T-helper 1 cell (primary cell): ENCODE measurements around the gene ASB11.
"Not testable (repeated sequence)": the region's sequence is repeated elsewhere in the genome, so short reads cannot be mapped to it uniquely, and the experiment has no call there.

Source experiments
- DNase-seq, 5 donors: peaks; one replicate each; pipeline ENCODE4 v3.0.0-alpha.2; 2012 to 2020

Gene ASB11

GRCh38 chrX:15305899-15306298 lies 9.5 kb downstream of the ASB11 start:
- DNase-seq: not testable (repeated sequence)

GRCh38 chrX:15301924-15302323 lies 13.5 kb downstream of the ASB11 start:
- DNase-seq: peak in 1 of 5 donors; percentile 26

DNA sequence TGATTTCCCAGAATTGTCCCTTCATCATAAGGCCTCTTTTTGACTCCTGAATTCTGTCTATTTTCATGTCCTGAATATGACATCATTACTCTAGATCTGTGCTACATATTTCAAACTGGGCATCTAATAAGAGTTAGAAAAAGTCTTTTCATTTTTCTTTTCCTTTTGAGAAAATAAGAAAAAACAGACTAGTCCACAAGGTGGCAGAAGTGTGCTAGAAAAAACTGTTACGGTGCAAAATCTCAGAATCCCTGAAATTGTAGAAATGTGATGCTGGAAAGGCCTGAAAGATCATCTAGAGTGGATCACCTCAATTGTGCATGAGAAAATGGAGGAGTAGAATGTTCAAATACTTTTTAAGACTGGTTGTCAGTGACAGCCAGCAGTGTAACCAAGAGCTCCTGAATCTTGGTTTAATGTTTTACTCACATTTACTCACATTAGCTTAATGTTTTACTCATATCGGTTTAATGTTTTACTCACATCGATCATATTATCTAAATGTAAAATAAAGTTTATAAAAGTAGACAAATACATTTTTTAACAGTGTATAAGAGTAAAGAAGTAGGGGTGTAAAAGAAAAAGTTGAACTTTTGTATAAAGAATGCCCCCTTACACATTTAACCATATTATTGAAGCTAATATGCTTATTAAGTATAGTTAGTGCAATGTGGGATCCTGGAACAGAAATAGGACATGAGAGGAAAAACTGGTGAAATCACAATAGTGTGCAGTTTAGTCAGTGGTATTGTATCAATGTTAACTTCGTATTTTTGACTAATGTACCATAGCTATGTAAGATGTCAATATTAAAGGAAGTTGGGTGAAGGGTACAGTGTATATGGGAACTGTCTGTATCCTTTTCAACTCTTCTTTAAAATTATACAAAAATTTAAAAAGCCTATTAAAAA lies 15.2 kb downstream of the ASB11 start:
- DNase-seq: no peak

DNA sequence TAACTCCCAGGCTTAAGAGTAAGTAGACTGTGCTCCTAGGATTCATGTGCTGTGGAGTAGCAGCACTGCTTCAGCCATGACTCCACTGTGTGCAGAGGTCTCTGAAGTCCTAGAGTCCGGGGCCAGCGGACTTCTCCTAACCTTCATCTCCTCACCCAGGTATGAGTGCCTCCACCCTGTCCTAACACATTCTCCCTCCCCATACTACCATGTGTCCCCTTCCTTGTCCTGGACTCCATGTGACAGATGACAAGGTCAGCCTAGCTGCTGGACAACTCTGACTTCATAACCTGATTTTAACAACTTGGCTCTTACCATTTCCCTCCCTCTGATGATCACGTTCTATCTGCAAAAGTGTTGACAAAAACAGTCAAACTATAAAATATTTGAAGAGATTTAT lies 16.7 kb downstream of the ASB11 start:
- DNase-seq: no peak

DNA sequence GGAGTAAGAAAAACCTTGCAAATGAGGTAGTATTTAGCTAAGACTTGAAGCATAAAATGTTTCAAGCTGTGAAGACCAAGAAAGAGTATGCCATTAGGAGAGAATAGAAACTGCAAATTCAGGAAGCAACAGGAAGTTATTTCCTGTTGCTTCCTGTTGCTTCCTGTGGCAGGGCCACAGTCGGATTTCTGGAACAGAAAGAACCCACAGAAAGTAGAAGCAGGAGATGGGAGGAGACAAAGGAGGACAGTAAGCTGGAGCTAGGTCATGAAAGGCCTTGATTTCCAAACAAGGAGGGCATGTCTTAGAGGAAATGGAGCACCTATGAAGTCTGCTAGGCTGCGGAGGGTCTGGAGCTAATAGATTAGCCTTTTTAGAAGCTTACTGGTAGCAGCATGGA lies 17.2 kb downstream of the ASB11 start:
- DNase-seq: no peak

DNA sequence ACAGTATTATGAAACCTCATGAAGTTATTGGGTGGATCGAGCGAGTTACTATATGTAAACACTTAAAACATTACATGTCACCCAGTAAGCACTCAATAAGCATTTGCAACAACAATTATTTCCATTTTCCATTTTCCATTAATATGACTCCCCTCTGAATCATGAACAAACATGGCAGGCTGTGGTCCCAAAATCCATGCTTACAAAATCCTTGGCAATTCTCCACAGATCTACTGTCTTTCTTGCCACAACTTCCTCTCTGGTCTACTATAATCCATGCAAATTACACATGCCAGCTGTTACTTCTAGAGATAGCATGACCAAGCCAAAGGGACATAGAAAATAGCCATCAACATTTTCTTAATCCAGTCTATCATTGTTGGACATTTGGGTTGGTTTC lies 22.0 kb downstream of the ASB11 start:
- no peak for DNase-seq

- DNase-seq: no peak
Observed at GRCh38 chrX:15292861-15293260, 22.6 kb downstream of the ASB11 start.

DNA sequence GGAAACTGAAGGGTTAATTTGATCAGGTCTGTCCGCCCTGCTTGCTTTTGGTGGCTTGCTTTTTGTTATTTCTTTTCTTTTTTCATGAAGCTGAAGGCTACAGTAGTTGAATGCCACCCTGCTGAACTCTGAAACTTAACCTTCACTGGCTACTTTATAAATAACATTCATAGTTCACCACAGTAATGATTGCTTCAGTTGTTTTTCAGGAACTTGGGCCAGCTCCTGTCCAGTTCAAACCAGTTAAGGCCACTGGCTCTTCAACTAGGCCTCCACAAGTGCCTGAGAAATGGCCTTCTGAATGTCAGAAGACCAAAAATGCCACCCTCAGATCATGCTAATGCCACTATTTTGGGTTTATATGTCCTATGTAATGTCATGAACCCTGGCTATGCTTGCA lies 37.8 kb downstream of the ASB11 start:
- no peak for DNase-seq

- no peak for DNase-seq
Observed at GRCh38 chrX:15274946-15275345, 40.5 kb downstream of the ASB11 start.

- not testable (repeated sequence) for DNase-seq
Observed at GRCh38 chrX:15273275-15273674, 42.2 kb downstream of the ASB11 start.

DNA sequence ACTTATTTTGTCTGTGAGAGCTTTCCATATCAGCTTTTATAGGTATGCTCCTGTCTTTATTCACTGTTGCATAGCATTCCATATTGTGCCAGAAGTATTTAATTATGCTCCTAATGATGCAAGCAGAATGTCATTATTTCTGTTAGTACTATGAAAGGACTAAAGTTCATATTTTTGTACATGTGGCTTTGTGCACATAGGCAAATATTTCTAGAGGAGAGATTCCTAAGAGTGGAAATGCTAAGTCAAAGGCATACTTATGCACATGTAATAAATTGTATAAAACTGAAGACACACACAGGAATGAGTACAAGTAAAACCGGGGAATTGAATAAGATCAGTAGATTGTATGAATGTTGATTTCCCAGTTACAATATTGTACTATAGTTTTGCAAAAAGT lies 43.7 kb downstream of the ASB11 start:
- no peak for DNase-seq

GRCh38 chrX:15269618-15270521 lies 45.6 kb downstream of the ASB11 start, which contains the start of gene ASB9:
TSS of gene ASB9 (minus strand) at chrX:15270083. CDS start at chrX:15269874, 209 bp downstream.
- DNase-seq: peak in 1 of 5 donors; percentile 26

GRCh38 chrX:15269120-15269519 lies 46.3 kb downstream of the ASB11 start:
- no peak for DNase-seq

DNA sequence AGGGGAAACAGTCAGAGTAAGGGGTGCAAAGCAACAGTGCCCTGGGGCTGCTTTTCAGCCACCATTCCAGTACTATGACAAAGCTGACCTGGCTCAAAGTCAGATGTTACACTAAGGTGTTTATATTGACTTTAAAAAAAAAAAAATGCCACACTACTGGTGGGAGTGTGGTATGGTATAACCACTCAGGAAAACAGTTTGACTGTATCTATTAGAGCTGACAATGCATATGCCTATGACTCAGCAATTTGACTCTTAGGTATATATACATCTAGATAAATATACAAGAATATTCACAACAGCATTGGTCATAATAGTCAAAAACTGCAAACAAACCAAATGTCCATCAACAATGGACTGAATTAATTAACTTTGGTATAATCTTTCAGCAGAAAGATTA lies 60.6 kb downstream of the ASB11 start:
- DNase-seq: no peak

GRCh38 chrX:15245896-15246295 lies 69.5 kb downstream of the ASB11 start:
- no peak for DNase-seq

DNA sequence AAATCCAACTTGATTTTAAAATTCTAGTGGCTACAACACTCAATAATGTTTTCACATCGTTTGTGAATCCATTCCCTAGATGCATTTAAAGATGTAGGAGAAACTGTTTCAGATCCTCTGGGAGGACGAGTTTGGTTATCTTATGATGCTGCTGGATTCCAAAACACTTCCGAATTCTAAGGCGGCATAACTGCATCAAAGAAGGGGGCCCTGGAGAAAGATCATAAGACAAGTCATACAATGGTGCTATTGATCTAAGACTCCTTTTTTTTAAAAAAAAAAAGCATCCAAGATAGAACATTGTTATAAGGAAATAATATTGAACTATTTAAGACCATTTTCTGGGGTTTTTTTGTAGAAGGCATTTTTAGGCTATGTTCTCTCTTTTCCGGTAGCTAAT lies 71.0 kb downstream of the ASB11 start:
- no peak for DNase-seq

DNA sequence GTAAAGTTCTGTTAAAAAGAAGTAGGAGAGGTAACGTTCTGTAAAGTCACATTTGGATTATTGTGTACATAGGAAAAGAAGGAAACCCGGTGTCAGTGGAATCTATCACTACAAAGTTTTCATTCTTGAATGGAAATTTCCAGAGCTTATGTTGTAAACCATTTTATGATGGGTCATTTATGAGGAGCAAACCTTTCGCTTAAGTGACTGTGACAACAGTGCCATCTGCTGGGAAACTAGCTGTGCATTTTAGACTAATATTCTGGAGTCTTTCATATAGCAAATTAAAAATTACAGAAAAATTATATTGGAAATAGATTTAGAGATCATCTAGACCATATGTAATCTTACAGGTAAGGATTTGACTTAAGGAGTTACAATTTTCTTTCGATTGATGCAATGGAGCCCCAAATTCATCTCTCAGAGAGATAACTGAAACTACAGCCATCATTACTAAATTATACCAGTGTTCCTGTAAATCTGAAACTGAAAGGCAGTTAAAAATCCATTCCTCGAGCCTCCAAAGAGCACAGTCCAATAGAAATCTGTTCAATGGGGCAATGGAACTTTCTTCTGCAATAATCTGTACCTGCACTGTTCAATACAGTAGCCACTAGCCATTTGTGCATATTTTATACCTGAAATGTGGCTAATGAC lies 72.4 kb downstream of the ASB11 start:
- DNase-seq: peak in 4 of 5 donors; percentile 8 to 47 (median 18)

DNA sequence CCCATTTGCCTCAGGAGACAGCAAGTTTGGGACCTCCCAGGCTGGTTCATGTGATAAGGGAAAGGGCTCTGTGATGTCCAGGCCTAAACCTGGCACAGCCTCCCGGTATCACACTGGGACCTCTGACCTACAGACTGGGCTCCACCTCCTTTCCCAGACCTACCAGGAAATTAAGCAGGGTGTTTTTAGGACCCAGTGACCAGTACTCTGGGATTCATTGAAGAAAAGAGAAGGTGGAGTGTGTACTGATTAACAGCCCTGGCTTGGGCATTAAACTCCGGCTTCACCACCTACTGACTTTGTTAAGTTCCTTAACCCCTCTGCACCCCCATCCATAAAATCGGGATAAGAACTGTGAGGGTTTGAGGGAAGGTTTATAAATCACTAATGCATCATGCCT lies 74.1 kb downstream of the ASB11 start:
- DNase-seq: no peak

- no peak for DNase-seq
Observed at GRCh38 chrX:15240414-15240813, 75.0 kb downstream of the ASB11 start.

DNA sequence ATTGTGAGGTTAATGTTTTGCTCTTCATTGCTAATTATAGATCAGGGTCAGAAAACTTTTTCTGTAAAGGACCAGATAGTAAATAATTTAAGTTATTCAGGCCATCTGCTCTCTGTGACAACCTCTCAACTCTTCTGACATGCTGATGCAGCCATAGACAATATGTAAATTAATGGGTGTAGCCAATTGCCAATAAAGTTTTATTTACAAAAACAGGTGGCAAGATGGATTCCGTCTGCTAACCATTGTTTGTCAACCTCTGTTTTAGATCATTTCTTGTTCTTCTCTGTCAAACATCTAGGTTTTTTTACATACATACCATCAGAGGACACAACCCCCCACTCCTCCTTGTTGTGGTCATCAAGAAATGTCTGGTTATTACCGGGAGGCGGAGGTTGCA lies 79.3 kb downstream of the ASB11 start:
- DNase-seq: no peak

GRCh38 chrX:15235001-15235400 lies 80.4 kb downstream of the ASB11 start:
- DNase-seq: no peak

GRCh38 chrX:15233416-15234015 lies 81.9 kb downstream of the ASB11 start:
- no peak for DNase-seq
